Duodenal mucosa (tissue), 2 donors: ENCODE data around the gene TNPO3.

Source experiments
- H3K27ac ChIP-seq: one replicate; pipeline ENCODE4 v1.7.0; 2013; ENCODE audit warnings: low read depth, low read length
- H3K27me3 ChIP-seq, 2 donors: one replicate each; pipeline ENCODE4 v1.7.0; 2013; ENCODE audit warnings: low read length in 2 of 2, control low read depth in 1 of 2; ENCODE audit not compliant: insufficient read depth in 2 of 2, control insufficient read depth in 1 of 2
- H3K36me3 ChIP-seq, 2 donors: one replicate each; pipeline ENCODE4 v1.7.0; 2013; ENCODE audit warnings: low read length in 2 of 2, control low read depth in 1 of 2; ENCODE audit not compliant: insufficient read depth in 2 of 2, control insufficient read depth in 1 of 2
- H3K4me1 ChIP-seq, 2 donors: one replicate each; pipeline ENCODE4 v1.7.0; 2013; ENCODE audit warnings: low read length in 2 of 2, control low read depth in 1 of 2; ENCODE audit not compliant: insufficient read depth in 2 of 2, control insufficient read depth in 1 of 2
- H3K4me3 ChIP-seq, 2 donors: one replicate each; pipeline ENCODE4 v1.7.0; 2013; ENCODE audit warnings: low read length in 2 of 2, low read depth in 1 of 2
- H3K9ac ChIP-seq, 2 donors: one replicate each; pipeline ENCODE4 v1.7.0; 2013; ENCODE audit warnings: low read length in 2 of 2, low read depth in 1 of 2
- H3K9me3 ChIP-seq, 2 donors: one replicate each; pipeline ENCODE4 v1.7.0; 2013; ENCODE audit warnings: low read length in 2 of 2, control low read depth in 1 of 2; ENCODE audit not compliant: control insufficient read depth in 1 of 2

Gene TNPO3

GRCh38 chr7:128941323-128941890 lies 113.5 kb downstream of the TNPO3 start:
- H3K4me3 ChIP-seq, result peak overlapping the region in 1 of 2 donors; percentile 9
- H3K36me3 ChIP-seq, result peaks cover 0 to 11% of the 10 kb centered on the region in 2 donors
- no peaks in the 10 kb centered on the region for H3K9me3 ChIP-seq
- H3K9ac ChIP-seq, result peak overlapping the region; percentile 21 to 25
- no peak overlapping the region for H3K27ac ChIP-seq
- H3K27me3 ChIP-seq, result no peaks in the 10 kb centered on the region
- peaks cover 17 to 37% of the 10 kb centered on the region in 2 donors for H3K4me1 ChIP-seq

- Histone ChIP-seq H3K27ac (no peak overlapping the region), H3K27me3 (no peaks in the 10 kb centered on the region), H3K9ac (peak overlapping the region; percentile 21 to 25), H3K4me3 (peak overlapping the region; percentile 45 to 54), H3K36me3 (peaks cover 0 to 7% of the 10 kb centered on the region in 2 donors), H3K9me3 (no peaks in the 10 kb centered on the region), H3K4me1 (peaks cover 17 to 38% of the 10 kb centered on the region in 2 donors)
Observed at GRCh38 chr7:128940494-128941322, 114.2 kb downstream of the TNPO3 start.

- Histone ChIP-seq H3K27me3 (no peaks in the 10 kb centered on the region), H3K9ac (peak overlapping the region in 1 of 2 donors; percentile 4), H3K36me3 (peaks cover 0 to 2% of the 10 kb centered on the region in 2 donors), H3K4me1 (peaks cover 17 to 44% of the 10 kb centered on the region in 2 donors), H3K9me3 (no peaks in the 10 kb centered on the region), H3K4me3 (peak overlapping the region; percentile 26 to 45), H3K27ac (no peak overlapping the region)
Observed at GRCh38 chr7:128939861-128940410, 115.0 kb downstream of the TNPO3 start.

- H3K9me3 ChIP-seq, result no peaks in the 10 kb centered on the region
- H3K27ac ChIP-seq, result no peak overlapping the region
Observed at GRCh38 chr7:128939075-128939860, 115.6 kb downstream of the TNPO3 start.

GRCh38 chr7:128938544-128939074 lies 116.3 kb downstream of the TNPO3 start:
- Histone ChIP-seq H3K9me3 (no peaks in the 10 kb centered on the region), H3K27me3 (no peaks in the 10 kb centered on the region), H3K27ac (no peak overlapping the region), H3K4me1 (peaks cover 17 to 45% of the 10 kb centered on the region in 2 donors), H3K9ac (peak overlapping the region; percentile 29 to 39), H3K36me3 (no peaks in the 10 kb centered on the region), H3K4me3 (peak overlapping the region; percentile 75 to 83)

More at GRCh38 chr7:128939075-128939860, 115.6 kb downstream of the TNPO3 start:
- Histone ChIP-seq H3K27me3 (no peaks in the 10 kb centered on the region), H3K4me1 (peaks cover 17 to 44% of the 10 kb centered on the region in 2 donors), H3K9ac (peak overlapping the region in 1 of 2 donors; percentile 29), H3K36me3 (no peaks in the 10 kb centered on the region), H3K4me3 (peak overlapping the region in 1 of 2 donors; percentile 16)

- Histone ChIP-seq H3K9ac (peak within 1 kb of the TSS; percentile 29 to 39), H3K36me3 (no peaks in the 10 kb centered on the region), H3K4me1 (peaks cover 17 to 50% of the 10 kb centered on the region in 2 donors), H3K9me3 (no peaks in the 10 kb centered on the region), H3K4me3 (peak within 1 kb of the TSS; percentile 75 to 83), H3K27me3 (no peaks in the 10 kb centered on the region), H3K27ac (no peak within 1 kb of the TSS)
Observed at GRCh38 chr7:128937647-128938543, 117.0 kb downstream of the TNPO3 start, which contains the start of gene IRF5. Gene IRF5, plus strand, starts transcription at chr7:128937927. Its CDS starts 4,155 bp downstream, at chr7:128942082.

GRCh38 chr7:128937271-128937646 lies 117.7 kb downstream of the TNPO3 start:
- no peaks in the 10 kb centered on the region for H3K36me3 ChIP-seq
- H3K9ac ChIP-seq, result peak overlapping the region in 1 of 2 donors; percentile 2
- H3K27ac ChIP-seq, result no peak overlapping the region
- H3K4me3 ChIP-seq, result peak overlapping the region; percentile 75 to 83
- no peaks in the 10 kb centered on the region for H3K27me3 ChIP-seq
- H3K4me1 ChIP-seq, result peaks cover 17 to 55% of the 10 kb centered on the region in 2 donors
- H3K9me3 ChIP-seq, result no peaks in the 10 kb centered on the region

- Histone ChIP-seq H3K9ac (no peak overlapping the region), H3K36me3 (no peaks in the 10 kb centered on the region), H3K27me3 (no peaks in the 10 kb centered on the region), H3K9me3 (no peaks in the 10 kb centered on the region), H3K4me3 (no peak overlapping the region), H3K27ac (no peak overlapping the region), H3K4me1 (peaks cover 17 to 52% of the 10 kb centered on the region in 2 donors)
Observed at GRCh38 chr7:128936798-128937197, 118.1 kb downstream of the TNPO3 start.

GRCh38 chr7:128935342-128935730 lies 119.6 kb downstream of the TNPO3 start:
- Histone ChIP-seq H3K9me3 (no peaks in the 10 kb centered on the region), H3K27me3 (no peaks in the 10 kb centered on the region), H3K27ac (no peak overlapping the region), H3K4me1 (peaks cover 17 to 41% of the 10 kb centered on the region in 2 donors), H3K36me3 (no peaks in the 10 kb centered on the region), H3K9ac (no peak overlapping the region), H3K4me3 (no peak overlapping the region)
